PC-3 (cell line): Measurements from ENCODE around the gene ALG12. TPM values are rescaled to one million over a fixed set of nuclear protein-coding genes. Genes with fewer than 3 reads are reported as not detected.

Experiments used
- ATAC-seq: fragments of 200-7000 bp; cut with Tn5 transposase; 2 replicates; pipeline ENCODE4 v1.9.1; 2020; ENCODE audit warnings: mild to moderate bottlenecking, moderate library complexity
- BruUV-seq: library from RNA; stranded (reverse); fragments of 400-500 nt; replicated peaks from 2 replicates; lab custom pipeline; 2021; lab: Mats Ljungman, UMichigan
- CTCF ChIA-PET: fragments of 300-600 bp; sonication (Branson Sonifier 250); formaldehyde crosslinking; loops from one replicate; lab custom pipeline; 2022; ENCODE audit warnings: antibody characterized with exemption; lab: Charles Lee
- POLR2A ChIA-PET: fragments of 300-600 bp; sonication (Branson Sonifier 250); formaldehyde crosslinking; loops from one replicate; lab custom pipeline; 2022; ENCODE audit warnings: antibody characterized with exemption; ENCODE audit not compliant: unreplicated experiment; lab: Charles Lee
- DNase-seq: peaks from one replicate; pipeline ENCODE4 v3.0.0-alpha.2; 2015
- H2AFZ ChIP-seq: fragments of 300-600 bp; sonication (generic); 2 replicates; pipeline ENCODE4 v1.6.0; 2016; ENCODE audit warnings: antibody characterized with exemption, low read length
- H3F3A ChIP-seq: fragments of 300-600 bp; sonication (generic); one replicate; pipeline ENCODE4 v1.6.0; 2017; ENCODE audit warnings: antibody characterized with exemption, low read length, control low read depth, mild to moderate bottlenecking; ENCODE audit not compliant: unreplicated experiment
- H3K27ac ChIP-seq: fragments of 300-600 bp; sonication (generic); 2 replicates; pipeline ENCODE4 v1.5.1; 2016; ENCODE audit warnings: mild to moderate bottlenecking, low read length
- H3K27me3 ChIP-seq: fragments of 300-600 bp; sonication (generic); 2 replicates; pipeline ENCODE4 v1.6.1; 2016; ENCODE audit warnings: low read length, mixed read lengths
- H3K36me3 ChIP-seq: fragments of 300-600 bp; sonication (generic); 2 replicates; pipeline ENCODE4 v1.6.1; 2016; ENCODE audit warnings: low read depth, mixed run types, low read length, mixed read lengths
- H3K4me1 ChIP-seq: fragments of 300-600 bp; sonication (generic); 2 replicates; pipeline ENCODE4 v1.5.1; 2016; ENCODE audit warnings: low read length; ENCODE audit not compliant: insufficient read depth
- H3K4me2 ChIP-seq: fragments of 300-600 bp; sonication (generic); 2 replicates; pipeline ENCODE4 v1.6.0; 2016; ENCODE audit warnings: low read length
- H3K4me3 ChIP-seq: fragments of 300-600 bp; sonication (generic); 2 replicates; pipeline ENCODE4 v1.5.1; 2016; ENCODE audit warnings: mild to moderate bottlenecking, low read length, mixed read lengths
- H3K79me2 ChIP-seq: fragments of 300-600 bp; sonication (generic); 2 replicates; pipeline ENCODE4 v1.6.1; 2017; ENCODE audit warnings: low read length, mixed read lengths
- H3K9ac ChIP-seq: fragments of 300-600 bp; sonication (generic); 2 replicates; pipeline ENCODE4 v1.6.0; 2016; ENCODE audit warnings: mild to moderate bottlenecking, low read length
- H3K9me2 ChIP-seq: fragments of 300-600 bp; sonication (generic); replicated peaks from 2 replicates; pipeline ENCODE4 v1.6.1; 2016; ENCODE audit warnings: mixed run types, low read length, mixed read lengths
- H3K9me3 ChIP-seq: fragments of 300-600 bp; sonication (generic); 2 replicates; pipeline ENCODE4 v1.6.1; 2016; ENCODE audit warnings: low read length, mixed read lengths
- H4K20me1 ChIP-seq: fragments of 300-600 bp; sonication (generic); 2 replicates; pipeline ENCODE4 v1.6.1; 2016; ENCODE audit warnings: low read length, mixed read lengths
- CTCF ChIP-seq: fragments of 300-600 bp; sonication (generic); conservative IDR thresholded peaks from 2 replicates; pipeline ENCODE4 v1.5.1; 2017; ENCODE audit warnings: antibody characterized with exemption, low read depth, mild to moderate bottlenecking, low read length
- EZH2 ChIP-seq: fragments of 300-600 bp; sonication (generic); IDR thresholded peaks from one replicate; pipeline ENCODE4 v1.6.1; 2017; ENCODE audit warnings: antibody characterized with exemption, mild to moderate bottlenecking, low read length; ENCODE audit not compliant: unreplicated experiment
- EZH2phosphoT487 ChIP-seq: fragments of 300-600 bp; sonication (generic); IDR thresholded peaks from 2 replicates; pipeline ENCODE4 v1.6.1; 2018; ENCODE audit warnings: mild to moderate bottlenecking, antibody characterized with exemption, low read length, borderline replicate concordance
- intact Hi-C: fragments of 100-400 bp; cut with micrococcal nuclease; formaldehyde crosslinking; loops from 2 replicates; pipeline ENCODE4 v1.9.0; 2023
- total RNA-seq: library from RNA; depleted of rRNA; stranded (reverse); fragments of >200 nt; gene quantifications from 2 replicates; pipeline ENCODE4 v1.2.3, GENCODE V29; 2014

The ALG12 gene
- total RNA-seq, 1 experiment from 2014 or later = 12.1 TPM

GRCh38 chr22:49966774-49967705 lies 48.8 kb upstream of the ALG12 start:
- intact Hi-C loops = no loop called here
- H3K4me1 ChIP-seq = peaks cover 28% of the 10 kb centered on the region
- ATAC-seq = no peak
- H3K36me3 ChIP-seq = peaks cover 14% of the 10 kb centered on the region
- BruUV-seq = no TSS peak
- ChIA-PET POLR2A (no interaction called here), CTCF (no interaction called here)
- TF ChIP-seq EZH2phosphoT487 (no peak), CTCF (no peak), EZH2 (no peak)
- H3K9me2 ChIP-seq = no peaks in the 10 kb centered on the region
- H3K4me2 ChIP-seq = no peak overlapping the region
- H3K9me3 ChIP-seq = no peaks in the 10 kb centered on the region
- peaks cover 19% of the 10 kb centered on the region for H4K20me1 ChIP-seq
- no peak overlapping the region for H3K9ac ChIP-seq
- no peak overlapping the region for H2AFZ ChIP-seq
- H3K27me3 ChIP-seq = no peaks in the 10 kb centered on the region
- peaks cover 23% of the 10 kb centered on the region for H3K79me2 ChIP-seq
- DNase-seq = no peak
- H3F3A ChIP-seq = no peaks in the 10 kb centered on the region
- no peak overlapping the region for H3K27ac ChIP-seq
- H3K4me3 ChIP-seq = no peak overlapping the region

GRCh38 chr22:49966041-49966773 lies 48.0 kb upstream of the ALG12 start:
- Histone ChIP-seq H3K9me3 (no peaks in the 10 kb centered on the region), H3K79me2 (peaks cover 31% of the 10 kb centered on the region), H3K4me3 (no peak overlapping the region), H3K9ac (no peak overlapping the region), H3K36me3 (peaks cover 19% of the 10 kb centered on the region), H4K20me1 (peaks cover 25% of the 10 kb centered on the region), H2AFZ (no peak overlapping the region), H3F3A (no peaks in the 10 kb centered on the region), H3K4me1 (peaks cover 28% of the 10 kb centered on the region), H3K9me2 (no peaks in the 10 kb centered on the region), H3K27ac (no peak overlapping the region), H3K4me2 (no peak overlapping the region), H3K27me3 (no peaks in the 10 kb centered on the region)
- TF ChIP-seq EZH2 = no peak
- TF ChIP-seq EZH2phosphoT487 = no peak
- TF ChIP-seq CTCF = no peak
- ChIA-PET CTCF (no interaction called here), POLR2A (no interaction called here)
- no TSS peak for BruUV-seq
- no peak for ATAC-seq
- intact Hi-C loops = no loop called here
- no peak for DNase-seq
